NCI-H748 (cell line): ENCODE measurements around the gene TECRL.

ENCODE experiments used
- DNase-seq: peaks from one replicate; lab custom pipeline; 2025; ENCODE audit not compliant: unreplicated experiment; lab: John Stamatoyannopoulos, UW

Gene TECRL

GRCh38 chr4:64409300-64409699, at the start of gene TECRL:
TECRL (minus strand) TSS chr4:64409450; CDS start chr4:64409351, 99 bp downstream.
- no peak for DNase-seq

GRCh38 chr4:64432674-64433073, 23.4 kb upstream of the TECRL start:
- DNase-seq: no peak

GRCh38 chr4:64430933-64431332, 21.7 kb upstream of the TECRL start:
- no peak for DNase-seq

- DNase-seq: no peak
Observed at GRCh38 chr4:64417974-64418373, 8.7 kb upstream of the TECRL start.

- DNase-seq: no peak
Observed at GRCh38 chr4:64407000-64407399, 2.2 kb downstream of the TECRL start.

- DNase-seq: no peak
Observed at GRCh38 chr4:64405761-64406160, 3.5 kb downstream of the TECRL start.

GRCh38 chr4:64402684-64403083, 6.6 kb downstream of the TECRL start:
- no peak for DNase-seq

- no peak for DNase-seq
Observed at GRCh38 chr4:64399313-64400109, 9.7 kb downstream of the TECRL start.

- no peak for DNase-seq
Observed at GRCh38 chr4:64394469-64394868, 14.8 kb downstream of the TECRL start.

GRCh38 chr4:64388252-64388651, 21.0 kb downstream of the TECRL start:
- DNase-seq: no peak

GRCh38 chr4:64385220-64385619, 24.0 kb downstream of the TECRL start:
- no peak for DNase-seq

GRCh38 chr4:64384237-64385203, 24.7 kb downstream of the TECRL start:
- no peak for DNase-seq

- DNase-seq: no peak
Observed at GRCh38 chr4:64368741-64369140, 40.5 kb downstream of the TECRL start.

GRCh38 chr4:64361399-64361740, 47.9 kb downstream of the TECRL start:
- DNase-seq: no peak

- DNase-seq: no peak
Observed at GRCh38 chr4:64360664-64361398, 48.4 kb downstream of the TECRL start.

GRCh38 chr4:64359489-64359888, 49.8 kb downstream of the TECRL start:
- no peak for DNase-seq

- DNase-seq: no peak
Observed at GRCh38 chr4:64353904-64354303, 55.3 kb downstream of the TECRL start.

GRCh38 chr4:64341711-64342110, 67.5 kb downstream of the TECRL start:
- DNase-seq: no peak

- no peak for DNase-seq
Observed at GRCh38 chr4:64340218-64341110, 68.8 kb downstream of the TECRL start.

GRCh38 chr4:64334964-64335363, 74.3 kb downstream of the TECRL start:
- DNase-seq: no peak
